Activated CD4-positive, CD25-positive, alpha-beta regulatory T cell treated with anti-CD3 and anti-CD28 coated beads, Interleukin-2, amount 50 U/mL, for 72 hours (primary cell): ENCODE results near the gene ST7L.

Experiments used
- DNase-seq: peaks from one replicate; pipeline ENCODE4 v3.0.0; 2021

ST7L gene

GRCh38 chr1:112478314-112478713 lies 140.6 kb downstream of the ST7L start:
- no peak for DNase-seq

- DNase-seq: no peak
Measured at GRCh38 chr1:112477550-112477949, 141.4 kb downstream of the ST7L start.
